GM19324 (cell line): ENCODE results near the gene SRL.
"Not testable (repeated sequence)": the region's sequence is repeated elsewhere in the genome, so short reads cannot be mapped to it uniquely, and the experiment has no call there.

ENCODE experiments used
- ATAC-seq: cut with Tn5 transposase; IDR thresholded peaks from one replicate; pipeline ENCODE4 v1.9.1; 2021; ENCODE audit warnings: mild to moderate bottlenecking, moderate library complexity; ENCODE audit not compliant: unreplicated experiment, low FRiP score

Gene SRL

GRCh38 chr16:4261557-4262172 lies 19.8 kb upstream of the SRL start:
- no peak for ATAC-seq

DNA sequence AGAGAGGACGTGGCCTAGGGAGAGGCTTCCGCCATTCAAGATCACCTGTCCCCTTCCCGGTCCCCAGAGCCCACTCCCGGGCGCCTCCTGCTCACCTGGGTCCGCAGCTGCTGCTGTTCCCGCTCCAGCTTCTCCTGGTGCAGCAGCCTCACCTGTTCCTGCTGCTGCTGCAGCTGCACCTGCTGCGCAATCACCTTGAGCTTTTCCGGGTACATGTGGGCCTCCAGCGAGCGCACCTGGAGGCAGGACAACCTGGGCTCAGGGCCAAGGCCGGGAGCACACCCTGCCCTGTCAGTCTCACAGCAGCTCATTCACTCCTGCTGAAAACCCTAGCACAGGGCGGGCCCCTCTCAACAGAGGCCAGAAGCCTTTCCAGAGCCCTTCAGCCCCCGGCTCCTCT lies 18.5 kb upstream of the SRL start:
- ATAC-seq: no peak

DNA sequence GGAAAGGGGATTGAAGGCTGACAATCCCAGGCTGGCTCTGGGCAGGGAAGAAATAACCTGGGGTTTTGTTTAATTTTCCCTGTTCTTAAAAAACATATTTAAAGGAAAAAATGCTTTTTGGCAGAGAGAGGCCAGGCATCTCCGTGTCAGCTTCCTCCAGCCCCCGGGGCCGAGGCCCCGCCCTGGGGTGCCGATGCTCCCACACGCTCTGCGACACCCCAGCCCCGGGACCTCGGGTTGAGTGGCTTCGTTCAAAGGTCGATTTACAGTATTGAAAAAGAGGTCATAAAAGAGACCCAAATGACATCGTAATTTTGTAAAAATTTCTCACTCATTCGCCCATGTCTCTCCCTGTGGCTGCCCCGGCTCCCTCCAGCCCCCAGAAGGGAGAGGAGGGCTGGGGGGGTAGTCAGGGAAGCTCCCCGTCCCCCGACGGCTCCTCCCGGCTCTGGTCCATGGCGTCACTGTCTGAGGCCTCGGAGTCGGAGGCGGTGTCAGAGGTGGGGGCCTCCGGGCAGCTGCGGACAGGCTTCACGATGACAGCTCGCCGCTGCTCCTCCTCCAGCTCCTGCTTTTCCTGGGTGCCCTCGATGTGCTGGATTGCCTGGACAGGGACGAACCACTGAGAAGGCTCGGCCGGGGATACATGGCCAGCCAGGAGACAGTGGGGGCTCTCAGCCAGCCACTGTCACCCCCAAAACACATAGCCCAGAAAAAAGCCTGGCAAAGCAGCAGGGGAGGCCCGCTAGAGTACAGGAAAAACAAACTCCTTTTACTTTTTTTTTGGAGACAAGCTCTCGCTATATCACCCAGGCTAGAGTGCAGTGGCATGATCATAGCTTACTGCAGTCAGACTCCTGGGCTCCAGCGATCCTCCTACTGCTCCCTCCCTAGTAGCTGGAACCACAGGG lies 16.0 kb upstream of the SRL start:
- ATAC-seq: no peak

DNA sequence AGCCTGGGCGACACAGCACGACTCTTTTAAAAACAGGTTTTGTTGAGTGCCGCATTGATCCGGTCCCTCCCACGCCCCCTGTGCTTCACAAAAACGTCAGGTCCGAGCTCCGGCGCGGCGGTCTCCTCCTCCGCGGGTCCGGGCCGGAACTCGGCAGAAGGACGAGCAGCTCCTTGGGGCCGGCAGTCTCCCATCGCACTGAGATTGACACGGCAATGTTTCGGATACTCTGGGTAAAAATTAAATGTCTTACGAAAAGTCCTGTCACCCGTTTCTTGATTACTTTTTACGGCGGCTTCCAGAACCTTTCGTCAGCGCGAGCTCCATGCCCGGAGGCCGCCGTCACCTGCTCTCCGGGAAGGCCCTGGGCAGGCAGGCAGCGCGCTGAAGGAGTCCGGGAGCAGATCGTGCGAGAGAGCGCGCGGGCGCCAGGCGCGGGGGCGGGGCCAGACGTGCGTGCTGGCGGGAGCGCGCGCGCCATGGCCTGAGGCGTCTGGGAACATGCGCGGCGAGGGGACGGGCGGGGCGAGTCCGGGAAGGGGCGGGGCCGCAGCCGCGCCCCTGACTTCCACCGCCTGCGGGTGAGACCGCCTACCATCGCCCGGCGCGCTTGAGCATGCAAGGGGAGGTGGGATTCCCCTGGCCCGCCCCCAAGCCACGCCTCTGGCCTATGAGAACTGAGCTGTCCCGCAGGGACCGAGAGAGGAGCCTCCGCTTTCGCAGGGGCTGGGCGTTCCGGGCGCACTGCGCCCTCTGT lies 11.7 kb upstream of the SRL start:
- peak; percentile 96 for ATAC-seq

DNA sequence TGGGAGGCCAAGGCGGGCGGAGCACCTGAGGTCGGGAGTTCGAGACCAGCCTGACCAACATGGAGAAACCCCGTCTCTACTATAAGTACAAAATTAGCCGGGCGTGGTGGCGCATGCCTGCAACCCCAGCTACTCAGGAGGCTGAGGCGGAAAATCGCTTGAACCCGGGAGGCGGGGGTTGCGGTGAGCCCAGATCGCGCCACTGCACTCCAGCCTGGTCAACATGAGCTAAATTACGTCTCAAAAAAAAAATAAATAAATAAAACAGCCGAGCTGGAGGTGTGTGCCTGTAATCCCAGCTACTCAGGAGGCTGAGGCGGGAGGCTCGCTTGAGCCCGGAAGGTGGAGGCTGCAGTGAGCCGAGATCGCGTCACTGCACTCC lies 11.1 kb upstream of the SRL start:
- not testable (repeated sequence) for ATAC-seq

DNA sequence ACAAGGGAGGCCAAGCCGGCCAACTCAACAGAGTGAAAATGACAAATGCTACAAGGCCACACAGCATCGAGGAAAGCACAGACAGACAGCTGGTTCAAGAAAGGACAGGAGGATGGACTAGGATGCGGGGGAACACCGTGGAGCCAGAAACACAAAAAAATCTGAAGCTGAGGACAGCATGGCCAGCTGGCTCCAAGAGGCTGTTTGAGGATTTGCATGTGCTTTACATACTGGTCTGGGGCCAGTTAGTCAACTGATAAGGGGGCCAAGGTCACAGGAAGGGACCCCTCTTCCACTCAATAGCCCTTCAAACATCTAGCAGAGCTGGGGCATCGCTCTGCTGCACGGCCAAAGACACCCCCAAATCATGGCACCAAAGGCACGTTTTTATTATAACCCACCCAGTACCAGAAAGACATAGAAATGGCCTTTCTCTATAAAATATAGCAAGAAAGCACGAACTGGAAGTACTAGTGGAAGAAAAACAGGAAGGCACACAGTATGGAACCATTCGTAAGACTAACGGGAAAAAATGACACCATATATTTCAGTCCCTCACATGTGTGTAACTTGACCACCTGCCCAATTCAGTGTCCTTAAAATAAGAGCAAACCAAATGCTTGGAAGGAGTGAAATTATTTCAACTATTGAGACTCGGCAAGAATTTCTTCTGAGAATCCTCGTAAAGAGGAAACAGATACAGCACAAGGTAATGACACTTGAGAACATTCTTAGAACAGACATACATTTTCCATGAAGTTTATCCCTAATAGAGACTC lies 7.8 kb upstream of the SRL start:
- no peak for ATAC-seq

DNA sequence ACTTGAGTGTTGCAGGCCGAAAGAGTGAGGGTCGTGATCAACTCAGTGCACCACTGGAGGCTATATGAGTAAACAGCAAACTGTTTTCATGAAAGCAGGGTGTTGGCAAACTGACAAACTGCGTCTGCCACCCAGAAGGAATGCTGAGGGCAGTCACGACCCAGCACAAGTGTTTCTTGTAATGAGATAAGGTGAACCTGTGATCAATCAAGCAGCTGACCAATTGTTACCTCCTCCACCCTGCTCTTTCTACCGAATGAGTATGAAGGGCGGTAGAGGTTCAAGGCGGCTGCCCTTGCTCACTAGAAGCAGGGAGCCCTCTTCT lies 5.5 kb upstream of the SRL start:
- no peak for ATAC-seq

DNA sequence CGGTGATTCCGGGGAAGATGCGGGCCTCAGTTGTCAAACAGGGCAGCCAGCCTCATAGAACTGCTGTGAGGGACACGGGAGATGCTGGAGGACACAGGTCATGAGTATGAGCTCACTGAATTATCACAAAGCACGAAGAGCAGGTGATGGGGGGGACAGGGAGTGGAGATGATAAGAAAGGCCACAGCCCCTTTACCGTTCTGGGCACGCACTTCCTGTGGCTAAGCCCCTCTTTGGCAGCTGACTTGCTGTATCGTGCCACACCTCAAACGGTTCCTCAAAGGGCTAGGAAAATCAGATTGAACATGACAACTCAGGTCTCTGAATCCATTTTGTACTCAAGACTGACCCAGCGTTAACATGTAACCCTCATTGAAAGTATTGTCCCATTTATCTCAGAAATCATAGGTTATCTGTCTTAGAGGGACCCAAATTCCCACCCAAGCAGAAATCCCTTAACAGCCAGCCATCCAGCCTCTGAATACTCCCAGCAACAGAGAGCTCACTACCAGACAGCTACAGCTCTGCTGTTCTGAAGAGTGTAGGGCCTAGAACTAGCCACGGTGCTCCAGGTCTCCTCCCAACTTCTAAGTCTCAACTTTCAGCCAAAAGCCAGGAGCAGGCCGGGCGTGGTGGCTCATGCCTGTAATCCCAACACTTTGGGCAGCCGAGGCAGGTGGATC lies 5.0 kb upstream of the SRL start:
- ATAC-seq: no peak

GRCh38 chr16:4245077-4245791 lies 3.4 kb upstream of the SRL start:
- no peak for ATAC-seq

DNA sequence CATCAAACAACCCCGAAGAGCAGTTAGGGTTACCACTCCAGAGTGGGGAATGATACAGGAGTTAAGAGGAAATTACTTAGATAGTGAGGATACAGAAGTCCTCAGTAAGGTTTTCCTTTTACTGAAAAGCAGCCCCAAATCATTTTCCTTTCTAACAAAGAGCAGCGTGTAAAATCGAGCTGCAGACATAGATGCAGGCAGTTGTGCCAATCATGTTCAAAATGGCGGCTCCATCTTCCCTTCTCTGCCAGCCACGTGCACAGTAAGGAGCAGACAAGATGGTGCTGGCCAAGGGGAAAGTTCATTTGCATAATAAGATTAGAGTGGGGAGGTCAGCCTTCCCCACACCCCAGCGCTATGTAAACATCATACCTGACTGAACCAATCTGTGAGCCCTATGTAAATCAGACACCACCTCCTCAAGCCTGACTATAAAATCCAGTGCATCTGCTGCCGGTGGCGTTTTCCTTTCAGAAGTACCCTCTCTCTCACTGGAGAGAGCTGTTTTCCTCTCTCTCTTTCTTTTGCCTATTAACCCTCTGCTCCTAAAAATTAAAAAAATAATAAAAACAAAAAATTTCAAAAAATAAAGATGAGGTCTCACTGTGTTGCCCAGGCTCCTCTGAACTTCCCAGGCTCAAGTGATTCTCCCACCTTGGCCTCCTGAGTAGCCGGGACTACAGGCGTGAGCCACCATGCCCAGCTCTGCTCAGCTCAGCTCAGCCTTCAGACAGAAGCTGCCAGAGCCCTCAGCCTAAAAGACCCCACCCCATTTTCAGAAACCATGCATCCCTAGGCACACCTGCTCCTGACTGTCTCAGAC lies 2.6 kb upstream of the SRL start:
- ATAC-seq: no peak

GRCh38 chr16:4241258-4241927 lies 487 bp downstream of the SRL start:
- ATAC-seq: no peak

- ATAC-seq: no peak
Measured at GRCh38 chr16:4240624-4241023, 1.3 kb downstream of the SRL start.

GRCh38 chr16:4239682-4240175 lies 2.2 kb downstream of the SRL start:
- no peak for ATAC-seq

DNA sequence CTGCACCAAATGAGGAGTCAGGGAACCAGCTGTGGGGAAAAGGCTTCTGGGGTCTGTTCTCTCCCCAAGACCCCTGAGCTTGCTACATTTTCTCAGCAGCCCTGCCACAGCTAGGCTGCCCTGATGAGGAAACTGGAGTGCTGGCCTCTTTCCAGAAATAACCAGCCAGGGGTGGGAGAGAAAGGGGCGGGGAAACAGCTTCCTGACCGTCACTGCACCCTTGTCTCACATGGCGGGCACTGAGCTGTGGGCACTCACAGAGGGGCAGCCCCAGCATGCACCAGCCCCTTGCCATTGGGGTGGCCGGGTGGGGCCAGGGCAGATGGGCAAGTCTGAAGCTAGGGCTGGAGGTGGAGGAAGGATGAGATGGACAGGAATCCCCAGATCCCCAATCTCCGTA lies 2.9 kb downstream of the SRL start:
- no peak for ATAC-seq

DNA sequence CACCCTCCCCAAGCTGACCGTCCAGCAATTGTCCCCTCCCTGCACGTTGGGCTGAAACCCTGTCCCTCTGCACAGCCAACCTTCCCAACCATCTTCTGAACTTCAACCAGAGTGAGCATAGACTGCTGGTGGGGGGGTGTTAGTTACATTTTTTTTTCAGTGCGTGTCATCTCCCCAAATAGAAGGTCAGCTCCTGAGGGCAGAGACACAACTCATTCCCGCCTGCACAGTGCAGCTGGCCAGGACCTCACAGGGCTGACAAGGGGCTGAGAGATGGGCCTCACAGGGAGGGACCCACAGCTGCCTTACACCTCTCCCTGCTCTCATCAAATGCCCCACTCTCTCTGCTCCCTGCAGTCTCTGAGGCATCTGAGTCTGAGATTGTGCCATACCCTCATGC lies 8.4 kb downstream of the SRL start:
- no peak for ATAC-seq

GRCh38 chr16:4232541-4233386 lies 9.1 kb downstream of the SRL start:
- ATAC-seq: no peak

DNA sequence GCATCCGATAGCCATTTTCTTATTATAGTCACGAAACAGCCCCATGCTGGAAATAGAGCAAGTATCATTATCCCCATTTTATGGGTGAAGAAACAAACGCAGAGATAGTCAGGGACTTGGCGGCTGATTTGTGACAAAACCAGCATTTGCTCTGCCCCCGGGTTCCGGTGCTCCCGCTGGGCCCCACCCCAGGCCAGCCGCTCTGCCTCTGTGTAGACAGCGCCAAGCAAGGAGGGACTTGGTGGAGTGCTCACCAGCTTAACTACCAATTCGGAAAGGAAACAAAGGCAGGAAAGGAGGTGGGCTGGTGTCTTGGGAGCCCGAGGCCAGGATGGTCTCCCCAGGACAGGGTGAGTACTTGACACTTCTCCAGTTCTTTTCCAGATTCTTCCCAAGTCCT lies 10.0 kb downstream of the SRL start:
- ATAC-seq: no peak
